Heart right ventricle (tissue), 16 donors: ENCODE results near the gene GAGE12G. TPM values are rescaled to one million over a fixed set of nuclear protein-coding genes. Genes with fewer than 3 reads are reported as not detected.
"Not testable (repeated sequence)": the region's sequence is repeated elsewhere in the genome, so short reads cannot be mapped to it uniquely, and the experiment has no call there.

Experiments
- ATAC-seq, 8 donors: fragments of 200-7000 bp; cut with Tn5 transposase; one replicate each; pipeline ENCODE4 v1.9.1; 2020; ENCODE audit warnings: mild to moderate bottlenecking in 8 of 8, moderate library complexity in 8 of 8, moderate number of reproducible peaks in 1 of 8
- DNase-seq, 2 donors: peaks; one replicate each; pipeline ENCODE4 v3.0.0-alpha.2; 2020
- H3K27ac ChIP-seq, 10 donors: fragments of 200-600 bp; sonication (generic) in 2 of 10; one replicate each; pipeline versions ENCODE4 v1.5.0 to v1.8.0; 2020 to 2022; ENCODE audit warnings: mild to moderate bottlenecking in 3 of 10
- H3K27me3 ChIP-seq, 7 donors: fragments of 200-600 bp; one replicate each; pipeline ENCODE4 v1.8.0; 2021 to 2022; ENCODE audit warnings: mild to moderate bottlenecking in 2 of 7
- H3K36me3 ChIP-seq, 9 donors: fragments of 200-600 bp; sonication (generic) in 1 of 9; one replicate each; pipeline versions ENCODE4 v1.5.0 to v1.8.0; 2020 to 2022; ENCODE audit warnings: mild to moderate bottlenecking in 2 of 9
- H3K4me1 ChIP-seq, 9 donors: fragments of 200-600 bp; sonication (generic) in 1 of 9; one replicate each; pipeline versions ENCODE4 v1.5.0 to v1.8.0; 2020 to 2022; ENCODE audit warnings: mild to moderate bottlenecking in 4 of 9
- H3K4me3 ChIP-seq, 10 donors: fragments of 200-600 bp; sonication (generic) in 2 of 10; one replicate each; pipeline versions ENCODE4 v1.5.0 to v1.8.0; 2020 to 2022; ENCODE audit warnings: mild to moderate bottlenecking in 7 of 10, moderate library complexity in 2 of 10
- H3K9me3 ChIP-seq, 11 donors: fragments of 200-600 bp in 10 of 11; sonication (generic) in 2 of 11; one replicate each; pipeline versions ENCODE4 v1.5.0 to v1.8.0; 2013 to 2022; ENCODE audit warnings: mild to moderate bottlenecking in 2 of 11, control low read depth in 1 of 11, moderate library complexity in 1 of 11
- WGBS, 2 donors: extraction: QIAGEN DNeasy Blood & Tissue Kit; methylation state at CpG; one replicate each; pipeline ENCODE4 v1.1.7; 2013; ENCODE audit warnings: inconsistent platforms in 1 of 2; 5-methylcytosine and 5-hydroxymethylcytosine counted together
- intact Hi-C, 10 donors: fragments of 100-400 bp; cut with DNase I; formaldehyde crosslinking; loops; one replicate each; pipeline versions ENCODE4 v1.11.1 to v1.14.2; 2022
- long read RNA-seq, 3 donors: library from polyadenylated mRNA; unstranded; transcript quantifications; one replicate each; pipeline ENCODE4 v2.0.0, GENCODE V29; 2020 to 2021
- polyA plus RNA-seq, 2 donors: library from polyadenylated mRNA; stranded (reverse); fragments of 200-250 nt; gene quantifications; one replicate each; pipeline ENCODE4 v1.2.3, GENCODE V29; 2013
- total RNA-seq, 10 donors: library from RNA; stranded (reverse); fragmentation: NEBNext Ultra II Directional in 3 of 10; extraction: Animal tissue kit (Norgen Biotek cat#: 25700) in 3 of 10; gene quantifications; one replicate each; pipeline versions ENCODE4 v1.2.1 to v1.2.4, GENCODE V29; 2021 to 2023
- donor health status: Arrhythmogenic right ventricular cardiomyopathy.
- donor health status: ischemic (EF 13 %, LVEDD 7.1; RV severe dilation, severe dysfunction).
- donor health status: healthy with polysubstance abuse.
- donor health status: DM: no; HTN: yes; CAD: no.
- donor health status: DM: no; HTN: no; CAD: no.
- donor health status: ischemic (EF 25% LVEDD 6.9; RV normal size, moderate dysfunction).
- donor health status: ischemic (EF 25% LVEDD 5.7; RV mildly dilated, moderate dysfunction).
- donor health status: healthy.
- donor health status: DM: yes; HTN: yes; CAD: no.
- donor health status: Ischemic cardiomyopathy.
- donor health status: ischemic (EF 35%, LVEDD 5.7; RV mildly dilated, moderate dysfunction).
- donor health status: nonischemic (EF 11% LVEDD 7.7; RV severe dilation, severe dysfunction).
- donor health status: DM: yes; HTN: yes; CAD: no.
- donor health status: PGD.
- donor health status: ischemic (EF 29% LVEDD 5.4; RV normal size, mild dysfunction).
- donor health status: nonischemic (EF 23%, LVEDD 6.1; RV moderate dilation, normal function).

GAGE12G gene
- total RNA-seq (not detected), polyA plus RNA-seq (not detected)
- long read RNA-seq, donor 1, result 0 reads
- long read RNA-seq, donor 2, result 0 reads
- long read RNA-seq, donor 3, result 0 reads

- H3K4me3 ChIP-seq, H3K27ac ChIP-seq, DNase-seq, ATAC-seq, H3K27me3 ChIP-seq, H3K9me3 ChIP-seq, intact Hi-C loops, H3K4me1 ChIP-seq, H3K36me3 ChIP-seq: not testable (repeated sequence)
- WGBS, 2 donors, result no CpG with 5 or more reads among the region's 16 CpGs
Measured at GRCh38 chrX:49570100-49570499, at the start of gene GAGE12G. GAGE12G (plus strand) TSS chrX:49570400; CDS start chrX:49571555, 1,155 bp downstream.

GRCh38 chrX:49531877-49532276 lies 38.3 kb upstream of the GAGE12G start, which contains the start of gene GAGE12C:
GAGE12C (plus strand) TSS chrX:49532177; CDS start chrX:49533332, 1,155 bp downstream.
- H3K27ac ChIP-seq, DNase-seq, H3K4me1 ChIP-seq, ATAC-seq, H3K4me3 ChIP-seq, H3K36me3 ChIP-seq, intact Hi-C loops, H3K9me3 ChIP-seq, H3K27me3 ChIP-seq: not testable (repeated sequence)
- WGBS, 2 donors, result no CpG with 5 or more reads among the region's 16 CpGs

- no CpG with 5 or more reads among the region's 16 CpGs for WGBS, 2 donors
- DNase-seq, H3K9me3 ChIP-seq, H3K4me1 ChIP-seq, H3K27me3 ChIP-seq, H3K36me3 ChIP-seq, ATAC-seq, H3K4me3 ChIP-seq, H3K27ac ChIP-seq, intact Hi-C loops: not testable (repeated sequence)
Measured at GRCh38 chrX:49541433-49541832, 28.8 kb upstream of the GAGE12G start, which contains the start of gene GAGE12D. GAGE12D (plus strand) TSS chrX:49541733; CDS start chrX:49542888, 1,155 bp downstream.

GRCh38 chrX:49550989-49551388 lies 19.2 kb upstream of the GAGE12G start, which contains the start of gene GAGE12E:
GAGE12E (plus strand) TSS chrX:49551289; CDS start chrX:49552444, 1,155 bp downstream.
- H3K4me3 ChIP-seq, intact Hi-C loops, H3K9me3 ChIP-seq, H3K27me3 ChIP-seq, H3K36me3 ChIP-seq, H3K4me1 ChIP-seq, ATAC-seq, DNase-seq, H3K27ac ChIP-seq: not testable (repeated sequence)
- WGBS, 2 donors, result no CpG with 5 or more reads among the region's 16 CpGs

- H3K4me3 ChIP-seq, H3K9me3 ChIP-seq, intact Hi-C loops, H3K27ac ChIP-seq, H3K27me3 ChIP-seq, H3K4me1 ChIP-seq, ATAC-seq, H3K36me3 ChIP-seq, DNase-seq: not testable (repeated sequence)
- WGBS, 2 donors, result no CpG with 5 or more reads among the region's 16 CpGs
Measured at GRCh38 chrX:49560542-49560941, 9.7 kb upstream of the GAGE12G start, which contains the start of gene GAGE12F. GAGE12F (plus strand) TSS chrX:49560842; CDS start chrX:49561997, 1,155 bp downstream.

GRCh38 chrX:49568728-49569127 lies 1.5 kb upstream of the GAGE12G start:
- H3K27me3 ChIP-seq, H3K4me3 ChIP-seq, H3K9me3 ChIP-seq, intact Hi-C loops, DNase-seq, ATAC-seq, H3K36me3 ChIP-seq, H3K4me1 ChIP-seq, H3K27ac ChIP-seq: not testable (repeated sequence)
- no CpG with 5 or more reads among the region's 11 CpGs for WGBS, 2 donors

- H3K36me3 ChIP-seq, ATAC-seq, H3K27ac ChIP-seq, H3K4me3 ChIP-seq, H3K4me1 ChIP-seq, DNase-seq, H3K27me3 ChIP-seq, H3K9me3 ChIP-seq, intact Hi-C loops: not testable (repeated sequence)
- no CpG with 5 or more reads among the region's 13 CpGs for WGBS, 2 donors
Measured at GRCh38 chrX:49569152-49569551, 1.0 kb upstream of the GAGE12G start.

GRCh38 chrX:49579649-49580048 lies 9.4 kb downstream of the GAGE12G start, which contains the start of gene GAGE12H:
GAGE12H (plus strand) TSS chrX:49579949; CDS start chrX:49581104, 1,155 bp downstream.
- H3K36me3 ChIP-seq, H3K4me3 ChIP-seq, H3K4me1 ChIP-seq, DNase-seq, intact Hi-C loops, H3K9me3 ChIP-seq, H3K27me3 ChIP-seq, ATAC-seq, H3K27ac ChIP-seq: not testable (repeated sequence)
- whole genome bisulfite sequencing, 2 donors, result no CpG with 5 or more reads among the region's 16 CpGs

- H3K36me3 ChIP-seq, H3K4me3 ChIP-seq, DNase-seq, intact Hi-C loops, H3K27ac ChIP-seq, ATAC-seq, H3K4me1 ChIP-seq, H3K9me3 ChIP-seq, H3K27me3 ChIP-seq: not testable (repeated sequence)
- WGBS, 2 donors, result no CpG with 5 or more reads among the region's 16 CpGs
Measured at GRCh38 chrX:49589196-49589595, 19.0 kb downstream of the GAGE12G start, which contains the start of gene GAGE2A. GAGE2A (plus strand) TSS chrX:49589496; CDS start chrX:49590651, 1,155 bp downstream.

GRCh38 chrX:49589769-49590478 lies 19.7 kb downstream of the GAGE12G start:
- H3K27ac ChIP-seq, ATAC-seq, H3K4me3 ChIP-seq, intact Hi-C loops, H3K4me1 ChIP-seq, H3K9me3 ChIP-seq, DNase-seq, H3K36me3 ChIP-seq, H3K27me3 ChIP-seq: not testable (repeated sequence)
- 90 to 91% methylated on average over 22 to 25 of the region's 37 CpGs for WGBS, 2 donors

- DNase-seq, H3K9me3 ChIP-seq, intact Hi-C loops, H3K4me3 ChIP-seq, H3K36me3 ChIP-seq, ATAC-seq, H3K27ac ChIP-seq, H3K4me1 ChIP-seq, H3K27me3 ChIP-seq: not testable (repeated sequence)
- WGBS, 2 donors, result 92 to 96% methylated on average over 10 to 11 of the region's 17 CpGs
Measured at GRCh38 chrX:49590488-49590887, 20.3 kb downstream of the GAGE12G start.
